Stomach (tissue), 9 donors: ENCODE data around the gene TBL1XR1. TPM values are rescaled to one million over a fixed set of nuclear protein-coding genes. Genes with fewer than 3 reads are reported as not detected.

Experiments
- DNase-seq, 2 donors: peaks; one replicate each; pipeline versions ENCODE4 v3.0.0 to v3.0.0-alpha.2; 2013 to 2019
- H3K27ac ChIP-seq, 5 donors: fragments of 200-600 bp in 4 of 5; sonication (generic) in 4 of 5; one replicate each; pipeline ENCODE4 v1.5.1; 2013 to 2019; ENCODE audit warnings: mild to moderate bottlenecking in 1 of 5, moderate library complexity in 1 of 5
- H3K27me3 ChIP-seq, 3 donors: fragments of 200-600 bp; sonication (generic); one replicate each; pipeline ENCODE4 v1.5.1; 2017 to 2019; ENCODE audit warnings: mixed run types in 1 of 3
- H3K36me3 ChIP-seq, 4 donors: fragments of 200-600 bp; sonication (generic); 1 replicate in 3 of 4; 2 replicates in 1 of 4; pipeline ENCODE4 v1.5.1; 2016 to 2019
- H3K4me1 ChIP-seq, 4 donors: fragments of 200-600 bp; sonication (generic); one replicate each; pipeline ENCODE4 v1.5.1; 2016 to 2019
- H3K4me3 ChIP-seq, 4 donors: fragments of 200-600 bp; sonication (generic) in 3 of 4; one replicate each; pipeline ENCODE4 v1.5.1; 2016 to 2019; ENCODE audit warnings: mild to moderate bottlenecking in 1 of 4
- H3K9me3 ChIP-seq, 4 donors: fragments of 200-600 bp; sonication (generic); one replicate each; pipeline ENCODE4 v1.5.1; 2016 to 2019
- CTCF ChIP-seq, 7 experiments: fragments of 450-650 bp in 4 of 7; fragments of 200-600 bp in 3 of 7; sonication (generic) in 3 of 7; IDR thresholded peaks; one replicate each; pipeline ENCODE4 v1.5.1; 2016 to 2019; ENCODE audit warnings: antibody characterized with exemption in 7 of 7, control low read depth in 2 of 7, mild to moderate bottlenecking in 1 of 7
- EP300 ChIP-seq: sonication (generic); formaldehyde crosslinking; IDR thresholded peaks from one replicate; pipeline ENCODE4 v1.6.1; 2017; ENCODE audit warnings: antibody characterized with exemption
- POLR2A ChIP-seq, 4 donors: fragments of 450-650 bp; IDR thresholded peaks; one replicate each; pipeline ENCODE4 v1.6.1; 2016; ENCODE audit warnings: antibody characterized with exemption in 4 of 4, control low read depth in 2 of 4, mild to moderate bottlenecking in 1 of 4, moderate library complexity in 1 of 4
- POLR2AphosphoS5 ChIP-seq, 3 donors: sonication (generic); formaldehyde crosslinking; IDR thresholded peaks; one replicate each; pipeline ENCODE4 v1.6.1; 2016; ENCODE audit warnings: antibody characterized with exemption in 3 of 3
- WGBS, 5 donors: extraction: QIAGEN DNeasy Blood & Tissue Kit in 3 of 5; methylation state at CpG; one replicate each; pipeline versions ENCODE4 v1.1.5 to v1.1.7; 2013 to 2018; 5-methylcytosine and 5-hydroxymethylcytosine counted together
- intact Hi-C: fragments of 100-400 bp; cut with DNase I; formaldehyde crosslinking; loops from one replicate; pipeline ENCODE4 v1.15.1; 2023; ENCODE audit warnings: low total_unique reads
- polyA plus RNA-seq, 3 donors: library from polyadenylated mRNA; stranded (reverse); fragments of 200-250 nt; gene quantifications; one replicate each; pipeline ENCODE4 v1.2.3, GENCODE V29; 2013
- total RNA-seq, 5 donors: library from RNA; depleted of rRNA; stranded (reverse); fragments of >200 nt; gene quantifications; one replicate each; pipeline versions ENCODE4 v1.1.0 to v1.2.3, GENCODE V29; 2014 to 2016
- donor health status: healthy with polysubstance abuse.
- donor health status: Bipolar disorder and iron deficiency.
- donor health status: healthy.

The TBL1XR1 gene
- total and polyA plus RNA-seq, 8 donors, result 11.6 to 217 (median 41.1) TPM

- H3K27me3 ChIP-seq, result no peaks in the 10 kb centered on the region
- no peak overlapping the region for H3K4me3 ChIP-seq
- no peak for TF ChIP-seq CTCF (IDR thresholded peaks at IDR 0.05)
- TF ChIP-seq POLR2AphosphoS5 (IDR thresholded peaks at IDR 0.05), result no peak
- no peak for TF ChIP-seq EP300
- TF ChIP-seq POLR2A (IDR thresholded peaks at IDR 0.05), result no peak
- DNase-seq, result no peak
- peaks cover 25 to 88% (median 59%) of the 10 kb centered on the region in 4 donors for H3K4me1 ChIP-seq
- no peaks in the 10 kb centered on the region for H3K9me3 ChIP-seq
- H3K36me3 ChIP-seq, result no peaks in the 10 kb centered on the region
- 78 to 93% (median 83%) methylated on average over 2 of the region's 2 CpGs for WGBS, 5 donors
- intact Hi-C loops, result no loop called here
- no peak overlapping the region for H3K27ac ChIP-seq
Measured at GRCh38 chr3:177145954-177146353, 51.3 kb downstream of the TBL1XR1 start.

- peaks cover 20 to 82% (median 55%) of the 10 kb centered on the region in 4 donors for H3K4me1 ChIP-seq
- H3K27ac ChIP-seq, result no peak overlapping the region
- WGBS, 5 donors, result 43 to 70% (median 59%) methylated on average over 1 of the region's 1 CpG
- H3K9me3 ChIP-seq, result no peaks in the 10 kb centered on the region
- no peaks in the 10 kb centered on the region for H3K36me3 ChIP-seq
- H3K27me3 ChIP-seq, result no peaks in the 10 kb centered on the region
- TF ChIP-seq EP300 (no peak), POLR2AphosphoS5 (IDR thresholded peaks at IDR 0.05) (no peak), CTCF (IDR thresholded peaks at IDR 0.05) (no peak), POLR2A (IDR thresholded peaks at IDR 0.05) (no peak)
- DNase-seq, result no peak
- intact Hi-C loops, result no loop called here
- no peak overlapping the region for H3K4me3 ChIP-seq
Measured at GRCh38 chr3:177145381-177145780, 51.9 kb downstream of the TBL1XR1 start.

- TF ChIP-seq EP300 (no peak), CTCF (IDR thresholded peaks at IDR 0.05) (no peak), POLR2A (IDR thresholded peaks at IDR 0.05) (no peak), POLR2AphosphoS5 (IDR thresholded peaks at IDR 0.05) (no peak)
- H3K27ac ChIP-seq, result no peak overlapping the region
- no peaks in the 10 kb centered on the region for H3K27me3 ChIP-seq
- peaks cover 18 to 78% (median 52%) of the 10 kb centered on the region in 4 donors for H3K4me1 ChIP-seq
- peak in 1 of 2 donors; percentile 49 for DNase-seq
- H3K36me3 ChIP-seq, result no peaks in the 10 kb centered on the region
- WGBS, 5 donors, result 7 to 17% (median 14%) methylated on average over 3 of the region's 3 CpGs
- no peak overlapping the region for H3K4me3 ChIP-seq
- no peaks in the 10 kb centered on the region for H3K9me3 ChIP-seq
- intact Hi-C loops, result no loop called here
Measured at GRCh38 chr3:177144922-177145321, 52.4 kb downstream of the TBL1XR1 start.

- Histone ChIP-seq H3K4me3 (no peak overlapping the region), H3K4me1 (peaks cover 10 to 83% (median 42%) of the 10 kb centered on the region in 4 donors), H3K9me3 (no peaks in the 10 kb centered on the region), H3K27me3 (no peaks in the 10 kb centered on the region), H3K36me3 (no peaks in the 10 kb centered on the region), H3K27ac (no peak overlapping the region)
- TF ChIP-seq POLR2A (IDR thresholded peaks at IDR 0.05) (no peak), POLR2AphosphoS5 (IDR thresholded peaks at IDR 0.05) (no peak), CTCF (IDR thresholded peaks at IDR 0.05) (no peak), EP300 (no peak)
- 68 to 75% (median 75%) methylated on average over 6 of the region's 6 CpGs for WGBS, 5 donors
- no peak for DNase-seq
- intact Hi-C loops, result no loop called here
Measured at GRCh38 chr3:177141899-177142646, 55.2 kb downstream of the TBL1XR1 start.
